HG03521 (cell line): ENCODE data around the gene GRAP2.
A peak's percentile ranks its signal among the peaks of the same experiment; 100 is the strongest.

ENCODE experiments used
- ATAC-seq: cut with Tn5 transposase; IDR thresholded peaks from one replicate; pipeline ENCODE4 v1.9.1; 2021; ENCODE audit warnings: mild to moderate bottlenecking, moderate library complexity; ENCODE audit not compliant: unreplicated experiment

Gene GRAP2

GRCh38 chr22:39960791-39961746 is 60.2 kb downstream of the GRAP2 start:
- peak; percentile 67 for ATAC-seq

- ATAC-seq: no peak
Observed at GRCh38 chr22:39962071-39962470, 61.2 kb downstream of the GRAP2 start.

- no peak for ATAC-seq
Observed at GRCh38 chr22:39965748-39966147, 64.9 kb downstream of the GRAP2 start.

GRCh38 chr22:39966470-39966869 is 65.6 kb downstream of the GRAP2 start:
- ATAC-seq: no peak

- ATAC-seq: no peak
Observed at GRCh38 chr22:39967103-39967829, 66.4 kb downstream of the GRAP2 start.

GRCh38 chr22:39967996-39968972 is 67.4 kb downstream of the GRAP2 start:
- ATAC-seq: no peak

- no peak for ATAC-seq
Observed at GRCh38 chr22:39970742-39971141, 69.9 kb downstream of the GRAP2 start.

GRCh38 chr22:39972641-39973040 is 71.8 kb downstream of the GRAP2 start:
- no peak for ATAC-seq

GRCh38 chr22:39973656-39974055 is 72.8 kb downstream of the GRAP2 start:
- ATAC-seq: no peak

- no peak for ATAC-seq
Observed at GRCh38 chr22:39974065-39974464, 73.2 kb downstream of the GRAP2 start.

GRCh38 chr22:39979048-39979447 is 78.2 kb downstream of the GRAP2 start:
- ATAC-seq: no peak

- ATAC-seq: no peak
Observed at GRCh38 chr22:39979458-39979857, 78.6 kb downstream of the GRAP2 start.

GRCh38 chr22:39980596-39980995 is 79.7 kb downstream of the GRAP2 start:
- ATAC-seq: no peak

- ATAC-seq: no peak
Observed at GRCh38 chr22:39983346-39983745, 82.5 kb downstream of the GRAP2 start.

GRCh38 chr22:39984006-39984405 is 83.1 kb downstream of the GRAP2 start:
- no peak for ATAC-seq

- ATAC-seq: no peak
Observed at GRCh38 chr22:39984746-39985145, 83.9 kb downstream of the GRAP2 start.

GRCh38 chr22:39985383-39986035 is 84.6 kb downstream of the GRAP2 start:
- ATAC-seq: no peak

GRCh38 chr22:39988386-39989114 is 87.7 kb downstream of the GRAP2 start:
- no peak for ATAC-seq

GRCh38 chr22:39989633-39990032 is 88.7 kb downstream of the GRAP2 start:
- ATAC-seq: no peak

GRCh38 chr22:39990686-39991085 is 89.8 kb downstream of the GRAP2 start:
- no peak for ATAC-seq
